T1000 (cell line): Measurements from ENCODE around the gene FRMPD4.
"Not testable (repeated sequence)": the region's sequence is repeated elsewhere in the genome, so short reads cannot be mapped to it uniquely, and the experiment has no call there.

Source experiments
- DNase-seq: peaks from one replicate; lab custom pipeline; 2025; ENCODE audit warnings: mixed read lengths; lab: John Stamatoyannopoulos, UW

FRMPD4 gene

DNA sequence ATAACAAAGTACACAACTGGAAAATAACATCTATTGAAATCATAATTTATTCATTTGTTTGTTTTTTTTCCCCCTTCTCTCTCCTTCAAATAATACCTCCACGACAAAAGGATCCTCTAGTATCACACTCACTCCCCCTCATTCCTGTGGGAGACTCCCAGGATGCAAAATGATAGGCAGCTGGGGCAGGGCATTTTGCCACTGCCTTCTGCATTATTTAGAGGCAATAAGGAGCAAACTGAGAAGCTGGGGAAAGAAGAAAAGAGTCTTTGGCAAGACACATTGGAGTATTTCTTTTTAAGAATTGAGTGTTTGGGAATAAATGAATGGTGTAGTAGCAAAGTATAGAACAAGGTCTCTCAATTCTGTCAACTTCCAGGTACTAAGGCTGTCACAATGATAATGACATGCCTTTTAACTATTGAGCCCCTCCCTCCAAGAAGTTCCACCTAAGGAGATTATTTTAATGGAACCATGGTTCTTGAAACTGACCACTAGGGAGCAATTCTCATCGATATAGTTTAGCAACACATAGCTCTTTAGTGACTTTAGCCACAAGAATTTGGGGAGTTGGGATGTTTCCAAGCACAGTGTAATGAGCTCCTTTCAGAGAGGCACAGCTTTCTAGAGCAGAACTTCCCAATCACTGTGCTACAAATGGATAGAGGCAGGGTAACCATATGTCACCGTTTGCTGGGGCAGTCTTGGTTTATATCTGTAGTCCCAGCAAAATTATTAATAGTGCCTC lies 303.3 kb downstream of the FRMPD4 start:
- DNase-seq, result peak; percentile 8

DNA sequence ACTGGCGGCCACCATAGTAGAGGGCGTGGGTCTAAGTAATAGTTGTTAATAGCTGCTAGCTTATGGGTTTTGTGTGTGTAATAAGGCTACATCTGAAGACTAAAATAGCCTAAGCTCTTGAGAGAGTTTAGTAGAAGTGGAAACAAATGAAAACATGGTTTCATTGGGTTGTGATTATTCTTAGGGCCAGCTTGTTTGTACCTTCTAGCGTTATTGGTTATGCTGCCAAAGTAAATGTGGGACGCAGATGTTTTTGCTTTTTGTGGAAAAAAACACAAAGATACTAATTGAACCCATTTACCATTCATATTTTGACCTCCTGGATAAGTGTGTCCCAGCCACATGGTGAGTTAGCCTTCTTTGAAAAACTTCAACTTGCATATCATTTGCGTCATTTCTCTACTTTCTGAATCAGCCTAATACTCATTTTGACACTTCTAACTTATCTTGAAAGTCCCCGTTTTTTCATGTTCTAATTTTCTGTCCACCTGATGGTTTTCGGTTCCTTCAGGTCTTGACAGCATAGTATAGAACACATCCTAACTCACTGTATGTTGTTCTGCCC lies 305.3 kb downstream of the FRMPD4 start:
- DNase-seq, result no peak

DNA sequence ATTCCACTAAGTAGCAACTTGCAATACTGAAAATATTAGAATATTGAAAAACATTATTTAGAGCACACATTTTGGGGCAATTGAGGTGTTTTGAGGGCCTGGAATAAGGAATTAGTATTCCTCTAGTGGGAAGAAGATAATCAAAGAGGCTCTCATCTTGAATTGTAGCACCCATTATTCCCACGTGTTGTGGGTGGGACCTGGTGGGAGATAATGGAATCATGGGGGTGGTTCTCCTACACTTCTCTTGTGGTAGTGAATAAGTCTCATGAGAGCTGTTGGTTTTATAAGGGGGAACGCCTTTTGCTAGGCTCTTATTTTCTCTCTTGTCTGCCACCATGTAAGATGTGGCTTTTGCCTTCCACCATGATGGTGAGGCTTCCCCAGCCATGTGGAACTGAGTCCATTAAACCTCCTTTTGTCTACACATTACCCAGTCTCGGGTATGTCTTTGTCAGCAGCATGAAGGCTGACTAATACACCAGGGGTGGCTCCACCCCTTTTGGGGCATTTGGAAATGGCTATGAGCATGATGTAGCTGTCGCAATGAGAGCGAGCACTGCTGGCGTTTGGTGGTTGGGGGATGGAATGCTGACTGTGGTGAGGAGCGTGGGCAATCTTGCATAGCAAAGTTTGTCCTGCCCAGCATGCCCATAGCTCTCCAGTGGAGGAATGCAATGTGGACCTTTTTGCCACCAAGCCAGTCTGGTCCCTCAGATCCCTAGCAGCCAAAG lies 308.2 kb downstream of the FRMPD4 start:
- peak; percentile 22 for DNase-seq

DNA sequence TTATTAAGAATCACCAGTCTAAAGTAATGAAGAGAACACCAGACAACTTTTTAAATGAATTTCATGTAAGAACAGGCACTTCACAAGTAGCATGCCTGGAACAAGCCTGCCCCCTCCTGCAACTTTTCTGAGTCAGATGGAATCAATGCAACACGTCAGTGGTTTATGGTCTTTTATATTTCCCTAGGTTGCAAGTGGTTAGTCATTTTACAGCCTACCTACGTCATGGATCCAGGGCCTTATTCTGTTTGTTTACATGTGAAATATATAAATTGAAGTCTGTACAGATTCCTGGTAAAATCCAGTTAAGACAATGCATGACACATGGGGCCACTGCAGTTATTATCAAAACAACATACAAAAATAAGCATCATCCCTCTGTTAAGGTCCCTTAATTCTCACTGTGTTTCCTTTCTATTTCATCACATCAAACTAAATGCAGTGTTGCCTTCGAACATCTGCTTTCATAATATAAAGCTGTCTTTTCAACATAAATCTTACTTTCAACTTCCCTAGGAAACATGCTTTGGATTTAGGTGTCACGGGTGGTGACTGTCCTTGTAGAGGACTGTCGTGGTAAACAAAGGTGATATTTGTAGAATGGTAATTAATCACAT lies 309.3 kb downstream of the FRMPD4 start:
- peak; percentile 17 for DNase-seq

DNA sequence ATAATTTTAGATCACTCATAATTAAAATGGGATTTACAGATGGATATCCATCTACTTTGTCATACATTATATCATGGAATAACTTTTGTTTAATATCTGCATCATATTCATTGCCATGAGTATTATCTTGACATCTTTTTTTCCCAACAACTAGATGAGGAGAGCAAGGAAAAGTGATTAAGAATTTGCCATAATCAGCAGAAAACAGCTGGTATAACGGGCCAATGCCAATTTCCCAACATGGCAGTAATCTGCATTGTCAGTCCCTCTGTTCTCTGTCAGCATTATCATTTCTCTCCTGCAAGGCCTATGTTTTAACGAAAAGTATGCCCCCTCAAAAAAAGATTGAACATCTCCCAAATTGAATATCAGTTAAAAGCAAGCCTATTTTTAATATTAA lies 314.0 kb downstream of the FRMPD4 start:
- DNase-seq, result no peak

DNA sequence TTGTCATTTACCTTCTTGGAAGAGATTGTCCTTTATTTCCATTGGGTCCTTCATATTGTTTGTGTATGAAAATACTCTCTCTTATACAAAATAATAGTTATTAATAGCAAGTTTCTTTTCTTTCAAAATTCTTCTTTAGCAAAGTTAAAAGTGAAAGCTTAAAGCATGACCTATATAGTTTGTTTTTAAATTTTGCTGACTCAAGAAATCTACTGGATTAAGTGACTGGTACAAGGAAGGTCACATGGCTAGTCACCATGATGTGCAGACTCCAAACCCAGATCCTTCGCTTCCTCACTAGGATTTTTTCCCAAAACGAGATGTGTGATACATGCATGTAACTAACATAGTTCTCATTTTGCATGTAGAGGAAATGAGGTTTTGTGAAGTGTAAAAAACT lies 322.7 kb downstream of the FRMPD4 start:
- DNase-seq, result no peak

DNA sequence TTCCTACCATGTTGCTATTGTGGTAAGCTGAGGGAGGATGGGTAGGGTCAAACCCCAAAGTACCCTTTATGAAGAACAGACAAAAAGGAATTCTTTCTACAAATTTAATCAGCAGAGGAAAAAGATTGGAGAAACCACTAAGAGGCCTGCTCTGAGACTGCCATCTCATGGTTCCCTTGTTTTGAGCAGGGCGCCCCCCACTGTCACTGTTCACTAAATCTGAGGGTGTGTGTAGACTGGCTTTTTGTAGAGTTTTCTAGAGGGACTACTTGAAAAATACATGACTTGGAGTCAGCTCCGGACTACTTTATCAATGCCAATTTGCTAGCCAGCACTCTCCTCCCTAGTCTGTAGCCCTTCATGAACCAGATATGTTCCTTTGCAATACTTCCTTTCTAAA lies 324.8 kb downstream of the FRMPD4 start:
- no peak for DNase-seq

DNA sequence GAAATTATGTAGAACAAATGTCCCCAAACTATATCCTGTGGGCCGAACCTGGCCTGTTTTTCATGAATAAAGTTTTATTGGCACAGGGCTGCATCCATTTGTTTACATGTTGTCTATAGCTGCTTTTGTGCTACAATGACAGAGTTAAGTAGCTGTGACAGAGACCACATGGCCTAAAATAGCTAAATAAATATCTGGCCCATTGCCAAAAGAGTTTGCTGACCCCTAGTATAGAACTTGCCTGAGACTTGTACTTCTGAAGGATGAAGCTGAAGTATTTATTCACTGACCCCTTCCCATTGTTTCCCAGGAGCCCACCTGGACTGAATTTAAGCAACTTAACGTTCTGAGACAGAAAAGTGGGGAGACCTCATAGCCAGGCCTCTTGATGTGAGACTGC lies 325.6 kb downstream of the FRMPD4 start:
- no peak for DNase-seq

DNA sequence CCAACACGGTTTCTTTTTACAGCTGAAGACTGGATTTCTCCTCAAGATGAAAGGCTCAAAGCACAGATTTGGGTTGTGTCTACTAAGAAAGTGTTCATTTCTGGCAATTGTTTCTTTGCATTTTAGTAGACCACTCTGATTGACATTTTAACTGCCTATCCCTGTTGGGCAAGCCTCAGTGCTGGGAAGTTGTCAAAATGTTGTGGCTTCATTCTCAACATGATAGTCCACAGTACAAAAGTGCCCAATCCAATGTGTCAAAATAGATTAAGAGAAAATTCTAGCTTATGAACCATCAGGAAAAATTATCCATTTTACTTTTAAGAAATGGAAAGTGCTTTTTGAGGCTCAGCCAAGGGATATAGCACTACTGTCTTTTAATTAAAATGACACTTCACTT lies 329.0 kb downstream of the FRMPD4 start:
- DNase-seq, result no peak

DNA sequence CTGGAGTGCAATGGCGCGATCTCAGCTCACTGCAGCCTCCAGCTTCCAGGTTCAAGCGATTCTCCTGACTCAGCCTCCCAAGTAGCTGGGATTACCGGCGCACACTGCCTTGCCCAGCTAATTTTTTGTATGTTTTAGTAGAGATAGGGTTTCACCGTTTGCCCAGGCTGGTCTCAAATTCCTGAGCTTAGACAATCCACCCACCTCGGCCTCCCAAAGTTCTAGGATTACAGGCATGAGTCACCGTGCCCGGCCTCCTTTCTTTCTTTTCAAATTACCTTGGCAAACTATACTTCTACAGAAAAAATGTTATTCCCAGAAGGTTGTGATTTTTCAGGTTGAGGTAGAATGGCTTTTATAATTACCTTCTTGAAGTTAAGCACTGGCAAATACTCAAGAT lies 331.0 kb downstream of the FRMPD4 start:
- no peak for DNase-seq

DNA sequence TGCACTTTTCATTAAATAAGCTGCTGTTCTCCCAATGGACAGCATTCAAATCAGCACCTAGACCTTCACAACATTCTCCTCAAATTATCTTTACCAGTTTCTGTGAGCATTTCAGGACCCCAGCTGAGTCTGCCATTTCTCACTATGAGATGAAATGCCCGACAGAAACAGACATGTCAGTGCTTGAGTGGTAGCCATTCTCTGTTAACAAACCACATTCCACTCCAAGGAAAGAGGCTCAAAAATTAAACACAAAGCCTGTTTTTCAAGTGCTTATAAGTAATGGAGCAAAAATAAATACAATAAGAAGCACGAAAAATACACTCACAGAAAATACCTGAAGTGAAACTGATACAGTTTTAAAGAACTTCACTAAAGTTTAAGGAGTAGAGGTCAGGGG lies 332.8 kb downstream of the FRMPD4 start:
- DNase-seq, result no peak

DNA sequence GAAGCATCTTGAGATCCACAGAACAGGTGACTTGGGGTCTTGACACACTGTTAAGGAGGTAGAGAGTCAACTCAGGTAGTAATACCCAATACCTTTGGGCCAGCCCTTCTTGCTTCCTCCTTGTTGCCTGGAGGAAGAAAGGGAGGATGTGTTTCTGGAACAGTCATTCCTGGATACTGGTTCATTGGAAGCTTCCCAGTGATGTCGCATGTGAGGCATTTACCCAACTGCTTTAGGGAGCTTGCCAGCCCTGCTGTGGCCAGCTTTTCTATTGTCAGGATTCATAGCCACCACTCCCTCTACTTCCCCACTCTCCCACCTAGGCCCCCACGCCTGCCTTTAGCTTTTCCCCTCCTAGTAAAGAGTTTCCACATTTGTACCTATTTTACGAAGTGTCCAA lies 342.7 kb downstream of the FRMPD4 start:
- no peak for DNase-seq

DNA sequence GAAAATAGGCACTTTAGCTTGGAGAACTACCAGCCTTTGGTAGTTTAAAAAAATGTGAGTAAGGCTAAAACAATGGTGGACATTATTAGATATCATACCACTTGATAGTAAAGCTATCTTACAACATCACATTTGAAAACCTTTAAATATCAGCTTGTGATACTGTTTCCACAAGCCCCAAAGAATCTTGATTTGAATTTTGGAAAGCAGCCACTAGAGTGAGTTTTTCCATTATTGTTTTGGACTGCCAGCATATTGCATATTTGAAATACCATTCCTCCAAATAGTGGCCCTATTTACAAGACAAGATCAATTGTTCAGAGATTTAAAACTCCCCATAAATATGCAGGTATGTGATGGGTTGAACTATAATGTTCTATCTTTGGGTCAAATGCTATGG lies 349.9 kb downstream of the FRMPD4 start:
- DNase-seq, result no peak

DNA sequence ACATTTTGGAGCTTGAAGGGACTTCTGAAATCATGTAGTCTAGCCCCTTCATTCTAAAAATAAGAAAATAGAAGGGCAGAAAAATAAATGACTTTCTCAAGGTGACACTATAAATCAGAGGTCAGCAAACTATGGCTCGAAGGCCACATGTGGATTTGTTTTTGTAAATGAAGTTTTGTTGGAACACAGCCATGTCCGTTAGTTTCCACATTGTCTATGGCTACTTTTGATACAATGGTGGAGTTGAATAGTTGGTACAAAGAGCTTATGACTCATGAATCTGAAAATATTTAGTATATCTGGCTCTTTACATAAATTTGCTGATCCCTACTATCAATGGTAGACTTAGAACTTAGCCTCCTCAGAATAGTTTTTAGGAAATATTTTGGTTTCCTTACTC lies 350.5 kb downstream of the FRMPD4 start:
- DNase-seq, result no peak

DNA sequence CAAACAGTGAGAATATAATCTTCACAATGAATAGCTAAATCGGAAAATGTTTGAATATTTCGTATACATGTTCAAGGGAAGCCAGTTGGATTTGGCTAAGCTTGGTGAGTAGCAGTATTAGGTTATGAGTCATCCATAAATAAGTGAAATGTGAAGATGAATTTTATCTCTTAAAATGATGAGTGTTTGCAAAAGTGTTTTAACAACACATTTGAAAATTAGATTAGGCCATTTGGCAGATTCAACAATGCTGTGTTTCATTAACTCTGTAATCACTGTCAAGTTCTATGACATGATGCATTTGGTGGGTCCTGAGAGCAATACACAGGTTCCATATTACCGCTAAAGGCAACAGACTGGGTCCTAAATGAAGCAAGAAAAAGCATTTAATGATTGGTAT lies 351.1 kb downstream of the FRMPD4 start:
- no peak for DNase-seq

DNA sequence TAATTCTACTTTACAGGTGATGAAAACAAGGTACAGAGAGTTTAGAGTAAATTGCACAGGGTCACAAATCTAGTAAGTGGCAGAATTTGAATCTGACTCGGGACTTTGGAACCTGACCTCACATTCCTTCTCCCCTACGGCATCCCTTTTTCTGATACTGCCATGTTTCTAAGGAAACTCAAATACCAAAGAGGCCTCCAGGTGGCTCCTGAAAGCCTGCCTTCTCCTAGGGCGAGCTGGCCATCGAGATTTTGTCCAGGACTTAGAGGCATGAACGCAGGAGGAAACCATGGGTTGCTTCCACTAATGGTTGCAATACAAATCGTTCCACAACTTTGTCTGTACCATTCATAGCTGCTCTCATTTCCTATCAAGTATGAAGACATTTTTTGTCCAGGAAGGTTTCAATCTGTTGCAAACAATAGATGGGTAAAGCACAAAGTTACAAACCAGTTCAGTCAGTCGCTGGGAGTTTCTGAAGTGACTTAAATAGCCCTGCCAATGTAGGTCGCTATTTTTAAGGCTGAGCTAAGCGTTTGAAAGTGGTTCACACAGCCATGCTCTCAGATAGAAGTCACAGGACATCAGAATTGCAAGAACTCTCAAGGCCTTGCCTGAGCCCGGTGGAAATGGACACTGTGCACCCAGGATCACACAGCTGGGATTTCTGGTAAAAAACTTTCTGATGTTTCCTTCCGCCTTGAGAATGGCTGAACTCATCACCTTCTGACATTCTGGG lies 356.3 kb downstream of the FRMPD4 start:
- DNase-seq, result no peak

DNA sequence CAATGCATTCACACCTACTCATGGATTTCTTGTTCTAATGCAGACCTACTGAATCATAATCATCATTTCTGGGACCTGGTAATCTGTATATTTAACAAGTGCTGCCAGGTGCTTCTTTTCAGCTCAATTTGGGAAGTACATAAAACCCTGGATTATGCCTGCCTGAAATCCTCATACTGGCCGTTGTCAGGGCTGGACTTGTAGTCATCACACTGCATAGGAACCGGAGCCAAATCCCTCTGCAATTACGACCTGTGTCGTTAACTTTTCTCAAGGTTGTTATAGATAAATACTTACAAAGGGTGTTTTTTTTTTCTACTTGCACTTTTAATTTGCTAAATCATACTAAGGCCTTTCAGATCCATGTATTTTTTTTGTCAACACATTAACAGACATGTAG lies 358.1 kb downstream of the FRMPD4 start:
- no peak for DNase-seq

DNA sequence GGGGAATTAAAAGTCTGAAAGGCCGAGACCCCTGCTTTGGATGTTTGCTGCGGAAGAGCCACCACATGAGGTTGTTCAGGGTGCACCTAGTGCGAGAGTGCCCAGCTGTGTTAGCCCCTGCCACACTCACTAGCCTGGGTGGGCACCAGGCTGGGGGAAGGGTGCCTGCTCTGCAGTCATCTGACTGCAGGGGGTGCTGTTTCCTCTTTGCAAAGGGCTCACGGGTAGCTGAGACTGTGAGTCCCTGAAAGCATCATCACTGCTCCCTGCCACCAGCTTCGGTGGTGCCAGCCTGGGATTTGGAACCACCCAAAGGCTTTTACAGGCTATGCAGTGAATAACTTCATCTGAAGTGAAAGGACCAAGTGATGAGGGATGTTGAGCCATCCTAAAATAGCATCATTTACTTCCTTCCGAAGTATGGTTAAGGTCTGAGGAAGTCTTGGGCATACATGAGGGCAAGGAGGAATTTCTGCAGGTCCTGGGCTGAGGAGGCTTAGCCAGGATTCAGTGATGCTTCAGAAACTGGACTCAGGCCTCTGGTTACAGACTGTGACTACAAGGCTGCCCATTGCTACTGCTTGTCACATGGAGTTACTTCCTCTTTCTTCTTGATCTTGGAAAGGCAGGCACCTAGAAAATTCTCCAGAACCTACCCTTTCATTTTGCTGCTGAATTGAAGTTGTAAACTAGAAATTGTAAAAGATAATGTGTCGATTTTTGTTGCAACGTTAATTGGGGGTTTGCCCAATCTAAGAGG lies 359.7 kb downstream of the FRMPD4 start:
- no peak for DNase-seq

DNA sequence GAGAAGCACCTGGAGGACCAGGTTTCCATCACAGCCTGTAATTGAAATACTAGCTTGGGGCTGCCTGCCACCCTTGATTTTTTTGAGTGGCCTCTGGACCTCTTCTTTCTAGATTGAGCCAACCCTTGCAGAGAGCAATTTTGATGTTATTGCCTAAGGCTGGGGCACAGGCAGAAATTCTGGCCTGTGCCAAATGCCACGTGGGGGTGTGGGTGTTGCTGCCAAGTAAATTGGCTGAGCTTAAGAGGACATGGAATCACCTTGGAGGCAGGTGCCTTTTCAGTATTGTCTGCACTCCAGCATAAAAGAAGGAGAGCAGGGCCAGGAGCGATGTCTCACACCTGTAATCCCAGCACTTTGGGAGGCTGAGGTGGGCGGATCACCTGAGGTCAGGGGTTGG lies 366.9 kb downstream of the FRMPD4 start:
- DNase-seq, result no peak

DNA sequence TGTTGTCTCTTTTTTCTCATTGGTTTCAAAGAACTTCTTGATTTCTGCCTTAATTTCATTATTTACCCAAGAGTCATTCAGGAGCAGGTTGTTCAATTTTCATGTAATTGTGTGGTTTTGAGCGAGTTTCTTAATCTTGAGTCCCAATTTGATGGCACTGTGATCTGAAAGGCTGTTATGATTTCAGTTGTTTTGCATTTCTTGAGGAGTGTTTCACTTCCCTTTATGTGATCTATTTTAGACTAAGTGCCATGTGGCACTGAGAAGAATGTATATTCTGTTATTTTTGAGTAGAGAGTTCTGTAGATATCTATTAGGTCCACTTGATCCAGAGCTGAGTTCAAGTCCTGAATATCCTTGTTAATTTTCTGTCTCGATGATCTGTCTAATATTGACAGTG lies 377.1 kb downstream of the FRMPD4 start:
- not testable (repeated sequence) for DNase-seq

DNA sequence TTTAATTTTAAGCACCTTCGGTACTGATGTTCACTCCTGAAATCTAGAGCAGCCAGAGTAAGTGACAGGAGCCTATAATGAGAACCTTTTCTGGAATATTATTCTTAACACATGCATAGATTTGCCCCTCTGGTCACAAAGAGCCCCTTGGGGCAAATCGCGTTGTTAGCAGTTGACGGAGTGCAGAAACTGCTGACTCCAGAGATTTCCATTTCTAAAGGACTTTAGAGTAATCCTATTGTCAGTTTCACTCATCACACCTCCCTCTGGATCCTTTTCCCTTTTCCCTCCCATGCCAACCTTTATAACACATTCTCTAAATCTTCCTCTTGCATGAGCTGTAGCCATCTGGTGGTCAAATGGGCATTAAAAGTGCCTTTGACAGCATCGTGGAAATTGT lies 388.0 kb downstream of the FRMPD4 start:
- DNase-seq, result no peak

DNA sequence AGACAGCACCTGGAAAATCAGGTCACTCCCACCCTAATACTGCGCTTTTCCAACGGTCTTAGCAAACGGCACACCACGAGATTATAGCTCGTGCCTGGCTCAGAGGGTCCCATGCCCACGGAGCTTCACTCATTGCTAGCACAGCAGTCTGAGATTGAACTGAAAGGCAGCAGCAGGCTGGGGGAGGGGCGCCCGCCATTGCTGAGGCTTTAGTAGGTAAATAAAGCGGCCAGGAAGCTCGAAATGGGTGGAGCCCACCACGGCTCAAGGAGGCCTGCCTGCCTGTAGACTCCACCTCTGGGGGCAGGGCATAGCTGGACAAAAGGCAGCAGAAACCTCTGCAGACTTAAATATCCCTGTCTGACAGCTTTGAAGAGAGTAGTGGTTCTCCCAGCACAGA lies 399.8 kb downstream of the FRMPD4 start:
- DNase-seq, result not testable (repeated sequence)
